NCI-H2196 (cell line): ENCODE data around the gene PTPRD.

Experiments used
- DNase-seq: peaks from one replicate; lab custom pipeline; 2025; ENCODE audit not compliant: unreplicated experiment; lab: John Stamatoyannopoulos, UW

The PTPRD gene

DNA sequence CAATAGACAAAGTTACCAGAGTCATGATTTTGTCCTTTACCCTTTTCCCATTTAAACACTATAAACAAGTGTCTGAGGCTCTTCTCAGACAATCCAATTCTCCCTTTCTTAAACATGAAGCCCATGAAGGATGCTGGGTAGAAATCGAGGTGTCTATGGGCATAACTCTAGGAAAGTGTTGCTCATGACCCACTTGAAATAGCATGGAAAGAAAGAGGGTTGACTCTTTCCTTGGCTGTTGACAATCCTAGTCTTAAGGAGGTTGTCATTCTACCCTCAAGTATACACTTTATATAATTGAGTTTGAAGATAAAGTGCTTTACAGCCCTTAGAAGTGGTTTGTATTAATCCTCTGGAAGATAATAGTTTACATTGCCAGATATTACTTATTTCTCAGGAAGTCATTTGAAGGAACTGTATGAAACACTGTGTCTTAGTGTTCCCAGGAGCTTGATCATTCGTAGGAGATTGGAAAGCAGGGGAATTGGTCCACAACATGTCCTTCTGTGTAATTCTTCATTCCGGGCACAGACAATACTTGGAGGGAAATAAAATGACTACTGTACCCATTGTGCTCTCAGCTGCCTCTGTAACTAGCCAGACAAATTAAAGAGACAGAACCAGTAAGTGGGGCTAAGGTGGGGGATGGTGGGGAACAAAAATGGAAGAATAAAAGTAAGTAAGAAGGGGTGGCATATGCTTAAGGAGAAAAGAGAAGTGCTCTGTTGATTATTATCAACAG, 1734.9 kb downstream of the PTPRD start:
- DNase-seq: no peak

DNA sequence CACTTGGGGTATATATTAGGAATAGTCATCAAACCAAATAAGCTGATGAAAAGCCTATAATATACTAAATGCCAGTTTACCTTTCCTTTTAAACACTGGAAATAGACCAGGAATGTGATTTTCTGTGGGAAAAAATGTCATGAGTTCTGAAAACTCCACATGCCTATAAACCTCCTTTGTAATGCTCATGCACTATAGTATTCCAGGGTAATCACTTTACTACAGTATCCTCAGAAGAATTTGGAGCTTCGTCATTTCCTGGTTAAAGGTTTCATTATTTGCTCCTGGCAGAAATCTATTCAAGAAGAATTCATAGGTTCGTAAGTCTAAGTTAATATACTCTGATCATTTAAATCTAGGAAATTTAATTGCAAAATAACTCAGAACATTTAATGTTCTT, 1736.5 kb downstream of the PTPRD start:
- DNase-seq: no peak

DNA sequence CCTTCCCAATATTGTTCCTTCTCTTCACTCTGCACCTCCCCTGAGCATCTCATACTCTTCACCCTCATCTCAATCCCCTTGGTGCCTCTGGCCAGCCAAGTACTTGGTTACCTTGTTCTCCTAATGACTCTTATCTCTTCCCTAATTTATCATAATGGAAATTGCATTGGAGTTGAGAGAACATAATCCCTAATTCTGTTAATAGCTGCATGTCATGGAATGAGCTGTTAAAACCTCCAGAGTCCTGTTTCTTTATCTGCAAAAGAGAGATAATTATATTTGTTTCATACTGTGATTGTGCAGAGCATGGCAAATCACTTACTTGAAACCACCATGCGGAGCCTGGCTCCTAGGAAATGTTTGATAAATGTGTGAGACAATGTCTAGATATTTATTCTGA, 1738.3 kb downstream of the PTPRD start:
- no peak for DNase-seq

DNA sequence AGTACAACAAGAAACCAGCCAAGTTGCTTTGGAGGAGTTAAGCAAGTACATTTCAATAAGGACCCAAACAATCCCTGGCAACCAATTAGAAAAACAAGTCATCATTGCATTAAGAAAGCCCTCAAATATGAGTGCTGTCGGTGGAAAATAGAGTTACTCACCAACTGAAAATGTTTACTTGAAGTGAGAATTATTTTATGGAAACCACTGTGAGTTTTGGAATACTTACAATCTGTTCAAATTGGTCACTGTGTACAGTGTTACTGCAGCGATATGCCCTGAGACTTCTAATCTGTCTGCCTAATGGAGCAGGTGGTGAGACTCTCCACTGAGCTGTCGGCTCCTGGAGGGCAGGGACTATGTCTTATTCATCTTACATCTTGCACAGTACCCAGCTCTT, 1740.0 kb downstream of the PTPRD start:
- no peak for DNase-seq

DNA sequence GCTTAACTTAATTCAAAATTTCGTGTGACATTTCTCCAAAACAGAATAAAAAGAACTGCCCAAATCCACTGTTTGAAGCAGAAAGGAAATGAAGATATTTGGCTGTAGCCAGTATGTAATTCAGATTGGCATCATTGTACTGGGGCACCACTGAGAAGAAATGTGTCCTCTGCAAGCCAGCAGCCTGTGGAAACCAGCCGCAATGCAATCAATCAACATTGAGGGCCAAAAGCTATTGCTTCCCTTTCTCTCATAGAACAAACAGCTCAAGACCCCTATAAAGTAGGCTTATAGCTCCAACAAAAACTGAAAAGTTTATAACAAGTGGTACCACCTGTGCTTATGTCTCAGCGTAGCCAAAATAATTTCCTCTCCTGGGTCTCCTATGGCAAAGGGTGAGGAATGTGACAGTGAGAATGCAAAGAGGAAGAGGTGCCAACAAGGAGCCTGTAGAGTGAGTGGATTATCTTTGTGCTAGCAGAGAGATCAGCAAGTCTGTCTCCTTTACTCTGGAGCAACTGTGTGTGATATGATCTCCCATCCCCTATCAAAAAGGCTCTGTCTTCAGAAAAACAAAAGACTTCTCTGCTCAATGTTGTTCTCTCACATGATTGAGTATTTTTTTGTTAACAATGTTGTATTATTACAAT, 1740.9 kb downstream of the PTPRD start:
- DNase-seq: no peak

DNA sequence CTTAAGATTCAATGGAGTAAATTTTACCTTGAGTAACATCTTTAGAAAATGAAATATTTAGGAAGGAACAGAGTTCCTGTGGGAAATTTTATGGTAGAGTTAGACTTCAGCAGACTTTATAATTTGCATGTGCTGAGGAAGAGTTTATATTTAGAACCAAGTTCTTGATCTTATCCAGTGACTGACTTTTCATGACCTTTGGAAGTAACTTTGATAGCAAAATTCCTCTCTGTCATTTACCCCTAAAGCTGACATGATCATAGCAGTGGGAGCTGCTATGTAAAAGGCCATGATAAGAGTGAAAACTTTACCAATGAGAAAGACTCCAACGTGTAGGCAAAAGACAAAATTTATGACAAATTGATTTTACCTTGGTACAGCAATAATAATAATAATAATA, 1741.4 kb downstream of the PTPRD start:
- no peak for DNase-seq

DNA sequence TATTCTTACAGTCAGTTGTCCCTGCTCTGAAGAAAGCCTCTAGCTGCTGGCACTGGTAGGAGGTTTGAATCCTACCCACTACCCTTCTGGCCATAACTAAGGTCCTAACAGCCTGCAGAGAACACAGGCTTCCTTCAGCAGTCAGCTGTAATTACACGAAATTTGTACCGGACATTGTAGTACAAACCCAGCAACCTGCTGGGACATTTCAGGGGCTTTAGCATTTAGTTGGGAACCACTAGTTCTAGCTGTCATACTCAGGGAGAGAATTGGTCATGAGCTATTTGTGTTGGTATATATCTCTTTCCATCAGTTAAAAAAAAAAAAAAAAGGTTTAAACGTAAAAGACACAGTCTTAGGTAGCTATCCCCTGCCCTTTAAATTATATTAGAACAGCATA, 1743.0 kb downstream of the PTPRD start:
- no peak for DNase-seq

DNA sequence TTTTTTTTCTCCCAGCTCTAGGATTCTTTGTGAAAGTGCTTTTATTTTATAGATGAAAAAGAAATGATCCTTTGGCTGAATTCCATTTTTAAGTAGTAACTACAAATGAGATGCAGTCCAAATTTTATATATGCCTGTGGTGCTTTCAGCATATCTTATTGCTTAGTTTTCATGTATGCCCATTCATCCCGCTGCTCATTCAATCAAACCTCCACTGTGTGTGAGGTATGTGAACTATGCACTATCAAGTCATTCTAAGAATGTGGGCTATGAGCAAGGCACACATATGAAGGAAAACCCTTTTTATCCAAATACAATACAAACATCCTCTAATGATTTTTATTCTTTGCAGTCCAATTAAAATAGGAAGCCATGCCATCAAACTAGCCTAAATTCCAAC, 1744.2 kb downstream of the PTPRD start:
- DNase-seq: no peak

DNA sequence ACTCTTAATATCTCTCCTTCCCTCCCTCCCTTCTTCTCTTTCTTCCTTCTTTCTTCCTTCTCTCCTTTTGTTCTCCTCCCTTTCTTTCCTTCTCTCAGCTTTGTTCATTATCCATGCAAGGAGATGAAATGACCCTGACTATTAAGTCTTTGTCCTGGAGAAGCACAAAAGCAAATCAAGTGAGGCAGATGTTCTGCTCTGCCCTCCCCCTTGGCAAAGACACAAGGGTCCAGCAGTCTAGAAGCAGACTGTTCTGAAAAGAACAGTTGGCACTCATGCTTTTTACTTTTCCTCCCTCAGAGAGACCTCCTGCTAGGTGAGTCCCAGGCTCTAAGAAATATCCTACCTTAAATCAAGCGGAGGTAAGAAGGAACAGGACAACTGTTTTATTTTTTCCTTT, 1745.7 kb downstream of the PTPRD start:
- no peak for DNase-seq

DNA sequence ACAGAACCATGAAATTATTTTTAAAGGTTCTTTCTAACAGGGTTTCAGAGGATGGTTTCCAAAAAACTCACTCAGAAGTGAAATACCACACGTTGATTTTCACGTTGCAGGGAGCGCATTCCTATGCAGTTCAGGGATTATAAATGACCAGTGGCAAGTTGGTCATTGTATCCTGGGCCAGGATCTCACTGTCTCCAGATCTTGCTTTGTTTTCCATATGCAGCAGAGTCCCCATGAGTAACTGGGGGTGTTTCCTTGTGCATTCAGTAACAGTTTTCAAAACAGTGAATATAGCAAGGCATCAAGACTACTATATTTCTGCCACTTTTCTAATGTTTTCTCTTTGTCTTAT, 1748.3 kb downstream of the PTPRD start:
- DNase-seq: no peak

DNA sequence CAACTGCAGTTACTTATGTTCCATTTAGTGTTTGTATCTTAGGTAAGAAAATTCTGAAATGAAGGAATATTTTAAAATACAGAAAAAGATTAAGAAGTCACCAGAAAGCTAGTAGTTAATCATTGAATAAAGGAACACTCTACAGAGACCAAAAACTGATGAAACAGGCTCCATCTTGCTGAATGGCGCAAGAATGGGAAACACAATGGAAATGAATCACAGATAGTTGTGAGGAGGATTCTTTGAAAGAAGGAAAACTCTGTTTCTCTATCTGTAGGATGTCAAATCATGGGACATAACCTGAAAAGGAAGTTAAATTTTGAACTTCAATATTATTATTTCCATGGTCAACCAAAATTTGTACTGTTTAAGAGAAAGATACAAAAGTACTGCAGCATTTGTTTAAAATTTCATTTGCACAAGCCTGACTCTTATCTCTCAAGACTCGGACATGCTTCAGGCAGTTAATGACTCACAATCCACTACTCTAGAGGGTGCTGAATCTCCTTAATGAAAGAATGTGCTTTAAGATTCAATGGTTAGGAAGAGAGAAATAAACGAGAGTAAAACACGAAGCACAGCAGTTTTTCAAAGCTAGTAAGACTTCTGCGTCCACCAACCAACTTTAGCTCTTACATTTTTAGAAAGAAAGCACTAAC, 1748.8 kb downstream of the PTPRD start:
- DNase-seq: no peak

DNA sequence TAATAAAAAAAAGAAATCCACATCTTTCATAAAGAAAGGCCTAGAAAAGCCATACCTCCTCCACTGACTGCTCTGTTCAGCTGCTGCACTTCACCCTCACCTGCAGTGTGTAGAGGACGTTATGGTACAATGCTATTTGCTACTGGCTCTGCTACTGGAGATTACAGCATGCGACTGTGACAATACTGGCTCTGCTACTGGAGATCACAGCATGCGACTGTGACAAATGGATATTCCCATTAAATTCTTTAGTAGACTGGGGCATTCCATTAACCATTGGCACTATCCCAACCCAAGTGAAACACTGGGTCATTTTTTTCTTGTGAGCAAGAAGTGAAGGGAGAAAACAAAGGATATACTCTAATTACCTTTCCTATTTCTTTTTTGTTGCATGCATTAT, 1749.7 kb downstream of the PTPRD start:
- no peak for DNase-seq

DNA sequence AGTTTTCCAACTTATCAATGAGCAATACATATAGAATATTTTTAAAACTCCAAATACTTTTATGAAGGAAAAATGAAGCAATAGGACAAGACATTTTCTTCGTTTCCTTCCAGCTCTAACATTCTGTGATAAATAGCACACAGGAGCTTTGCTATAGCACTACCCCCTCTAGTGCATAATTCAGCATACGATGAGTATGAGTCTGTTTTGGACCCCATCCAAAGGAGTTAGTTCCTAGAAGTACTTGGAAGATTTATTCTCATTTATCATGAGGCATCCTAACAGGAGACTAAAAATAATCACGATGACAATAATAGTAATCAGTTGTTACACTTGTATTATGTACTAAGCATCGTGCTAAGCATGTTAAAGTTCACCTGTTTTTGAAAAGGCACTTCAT, 1751.9 kb downstream of the PTPRD start:
- no peak for DNase-seq

DNA sequence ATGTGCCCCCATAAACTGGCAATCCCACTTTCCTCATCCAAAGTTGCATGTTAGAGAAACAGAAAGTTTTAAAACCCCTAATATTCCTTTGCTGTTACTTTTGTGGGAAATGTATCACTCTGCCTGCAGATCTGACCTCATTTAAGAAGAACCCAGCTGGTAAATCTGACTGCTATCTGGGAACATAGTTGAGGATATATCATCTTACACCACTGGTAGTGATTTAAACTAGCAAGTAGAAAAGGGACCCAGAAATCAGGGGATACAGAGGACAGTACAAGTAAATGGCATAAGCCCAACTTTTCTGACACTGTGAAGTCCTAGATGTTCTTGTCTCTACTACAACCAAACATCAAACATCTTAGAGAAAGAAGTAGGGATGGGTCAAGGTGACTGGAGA, 1752.7 kb downstream of the PTPRD start:
- no peak for DNase-seq

DNA sequence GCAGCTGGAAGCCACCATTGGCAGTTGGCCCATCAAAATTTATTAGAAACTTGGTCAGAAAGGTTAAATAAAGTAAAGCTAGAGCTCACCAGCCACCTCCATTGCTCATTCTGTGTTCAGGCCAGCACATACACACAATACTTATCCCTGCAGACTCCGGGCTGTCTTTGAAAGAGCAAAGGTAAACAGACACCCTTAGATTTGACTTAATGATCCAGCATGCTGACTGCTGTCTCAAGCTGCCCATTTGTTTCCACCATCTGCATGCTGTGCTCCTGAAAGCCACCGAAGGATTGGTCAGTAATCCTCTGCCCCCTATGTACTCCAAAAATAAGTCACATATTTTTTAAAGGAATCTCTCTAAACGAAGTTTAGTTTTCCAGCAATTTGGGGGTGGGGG, 1753.4 kb downstream of the PTPRD start:
- DNase-seq: no peak

DNA sequence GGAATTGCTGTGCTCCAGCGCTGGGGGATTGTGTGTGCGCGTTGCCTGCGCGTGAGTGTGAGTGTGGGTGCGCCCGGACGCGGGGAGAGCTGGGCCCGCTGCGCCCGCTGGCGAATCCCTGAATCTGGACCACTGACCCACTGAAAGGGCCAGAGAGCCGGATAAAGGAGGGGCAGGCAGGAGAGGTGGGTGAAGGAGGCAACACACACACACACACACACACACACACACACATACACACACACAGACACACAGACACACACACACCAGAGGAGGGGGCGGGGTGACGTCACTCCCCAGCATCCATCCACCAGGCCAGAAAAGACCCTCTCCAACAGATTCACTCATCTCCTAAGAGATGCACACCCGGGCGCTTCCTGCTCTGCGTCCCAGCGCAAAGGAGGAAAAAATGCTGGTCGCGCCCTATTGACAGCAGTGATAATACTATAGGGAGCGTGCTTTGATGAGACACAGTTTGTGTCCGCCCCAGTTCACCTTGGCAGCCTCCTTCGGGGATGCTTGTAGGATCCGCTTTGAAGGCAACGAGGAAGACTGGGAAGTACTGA, 1754.1 kb downstream of the PTPRD start:
- no peak for DNase-seq

DNA sequence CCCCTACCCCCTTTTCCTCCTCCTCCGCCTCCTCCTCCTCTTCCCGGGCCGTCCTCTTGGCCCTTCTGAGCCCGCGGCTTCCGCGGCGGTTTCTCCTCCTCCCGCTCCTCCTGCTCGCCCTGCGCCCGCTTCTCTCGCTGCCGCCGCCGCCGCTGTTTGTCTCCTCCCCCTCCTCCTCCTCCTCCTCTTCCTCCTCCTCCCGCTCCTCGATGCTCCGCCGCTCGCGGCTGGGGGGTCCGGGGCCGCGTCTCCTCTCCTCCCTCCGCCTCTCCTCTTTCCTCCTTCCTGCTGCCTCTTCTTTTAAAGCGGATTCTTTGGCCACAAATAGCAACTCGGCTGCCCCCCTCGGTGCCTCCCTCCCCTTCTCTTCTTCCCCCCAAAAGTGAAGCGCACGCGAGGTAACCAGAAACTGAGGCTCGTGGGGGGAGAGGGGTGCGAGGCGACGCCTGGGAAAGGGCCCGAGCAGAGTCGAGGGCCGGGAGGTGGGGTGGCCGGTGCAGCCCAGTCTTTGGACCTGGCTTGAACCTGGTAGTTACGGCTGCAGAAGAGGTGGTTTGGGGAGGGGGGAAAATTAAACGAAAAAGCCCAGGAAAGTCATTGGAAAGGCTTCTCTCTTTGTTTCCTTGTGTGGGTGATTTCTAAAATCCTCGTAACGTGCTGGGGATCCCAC, 1754.7 kb downstream of the PTPRD start:
- DNase-seq: peak; percentile 23

DNA sequence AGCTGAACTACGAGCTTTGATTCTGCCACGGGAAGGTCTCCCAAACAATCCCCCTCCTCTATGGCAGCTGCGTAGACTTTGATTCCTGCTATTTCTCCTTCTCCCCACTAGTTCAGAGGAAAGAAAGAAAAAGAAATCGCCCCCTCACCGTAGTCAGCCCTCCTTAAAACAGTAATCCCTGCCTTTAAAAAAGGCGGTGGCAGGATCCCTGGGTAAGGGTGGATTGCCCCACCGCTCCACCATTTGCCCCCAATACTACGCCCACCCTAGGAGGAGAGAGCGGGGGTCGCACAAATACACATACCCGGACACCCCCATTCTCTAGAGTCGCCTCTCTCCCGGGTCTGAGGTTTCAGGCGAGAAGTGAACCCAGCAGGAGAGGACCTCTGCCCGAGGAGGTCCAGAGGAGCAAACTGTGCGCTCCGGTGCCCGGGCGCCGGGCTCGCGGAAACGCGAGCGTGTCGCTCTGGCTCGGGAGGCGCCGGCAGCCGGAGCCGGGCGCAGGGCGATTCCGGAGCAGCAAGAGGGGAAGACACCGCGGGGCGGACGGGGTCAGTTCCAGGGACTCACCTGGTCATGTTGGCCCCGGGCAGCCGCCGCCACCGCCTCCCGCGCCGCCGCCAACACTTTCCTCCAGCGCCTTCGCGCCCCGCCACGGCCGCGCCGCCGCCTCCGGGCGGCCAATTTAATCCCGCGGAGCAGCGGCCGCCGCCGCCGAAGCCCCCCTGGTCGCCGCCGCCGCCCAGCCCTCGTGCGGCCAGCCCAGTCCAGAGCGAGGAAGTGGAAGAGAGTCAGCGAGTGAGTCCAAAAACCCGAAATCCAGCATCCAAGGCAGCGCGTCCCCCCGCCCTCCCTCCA, 1755.5 kb downstream of the PTPRD start:
- DNase-seq: no peak

DNA sequence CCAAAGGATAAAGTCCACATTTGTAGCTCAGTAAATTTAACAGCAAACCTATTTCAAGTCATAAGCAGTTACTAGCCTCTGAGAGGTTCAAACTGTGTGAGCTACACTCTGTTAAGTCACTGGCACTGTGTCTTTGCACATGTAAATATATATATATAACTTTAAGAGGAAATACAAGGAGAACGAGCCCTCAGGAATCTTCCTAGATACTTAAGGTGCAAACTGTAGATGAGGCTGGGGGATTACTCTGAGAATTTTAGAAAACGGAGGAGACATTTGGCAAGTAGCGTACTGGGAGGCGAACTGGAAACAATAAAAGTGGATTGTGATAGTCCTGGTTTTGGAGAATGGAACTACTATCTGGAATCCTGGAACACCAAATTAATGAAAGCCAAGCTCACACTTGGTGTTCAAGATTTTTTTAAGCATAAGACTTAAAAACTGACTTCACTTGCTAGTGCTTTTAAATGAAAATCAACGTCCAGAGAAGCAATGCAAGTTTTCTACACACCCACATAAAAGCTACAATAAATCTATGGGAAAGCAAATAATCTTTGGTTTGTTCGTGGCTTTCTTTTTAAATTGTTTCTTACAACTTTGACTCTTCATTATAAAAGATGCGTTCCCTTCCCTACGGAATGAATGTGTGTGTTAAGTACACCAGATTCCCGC, 1756.3 kb downstream of the PTPRD start:
- no peak for DNase-seq

DNA sequence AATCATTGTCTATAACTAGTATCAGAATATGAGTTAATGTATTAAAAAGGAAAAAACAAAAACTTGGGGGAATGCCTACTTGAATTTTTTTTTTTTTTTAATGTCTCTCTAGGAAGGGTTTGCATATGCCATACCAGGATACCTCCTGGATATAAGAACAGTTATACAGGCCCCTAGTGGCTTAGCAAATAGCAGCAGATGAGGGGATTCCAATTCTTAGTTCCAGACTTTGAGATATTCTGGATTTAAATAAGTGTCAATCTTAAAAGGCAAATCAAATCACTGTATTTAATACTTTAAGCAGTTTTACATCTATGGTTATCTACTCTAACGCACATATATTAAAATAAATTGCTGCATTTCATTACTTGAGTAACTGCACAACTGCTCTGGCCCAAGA, 1757.8 kb downstream of the PTPRD start:
- no peak for DNase-seq
